Glomerular endothelial cell (primary cell): ENCODE results near the gene INSM1. TPM values are rescaled to one million over a fixed set of nuclear protein-coding genes. Genes with fewer than 3 reads are reported as not detected.

Experiments used
- DNase-seq: peaks from one replicate; pipeline ENCODE4 v3.0.0-alpha.2; 2011; ENCODE audit warnings: low read depth, low spot score; ENCODE audit errors: extremely low read depth
- total RNA-seq: library from RNA; depleted of rRNA; stranded (reverse); fragments of >200 nt; gene quantifications from 2 replicates; pipeline ENCODE4 v1.2.3, GENCODE V29; 2015

The INSM1 gene
- total RNA-seq, 1 donor from 2014 or later = not detected

DNA sequence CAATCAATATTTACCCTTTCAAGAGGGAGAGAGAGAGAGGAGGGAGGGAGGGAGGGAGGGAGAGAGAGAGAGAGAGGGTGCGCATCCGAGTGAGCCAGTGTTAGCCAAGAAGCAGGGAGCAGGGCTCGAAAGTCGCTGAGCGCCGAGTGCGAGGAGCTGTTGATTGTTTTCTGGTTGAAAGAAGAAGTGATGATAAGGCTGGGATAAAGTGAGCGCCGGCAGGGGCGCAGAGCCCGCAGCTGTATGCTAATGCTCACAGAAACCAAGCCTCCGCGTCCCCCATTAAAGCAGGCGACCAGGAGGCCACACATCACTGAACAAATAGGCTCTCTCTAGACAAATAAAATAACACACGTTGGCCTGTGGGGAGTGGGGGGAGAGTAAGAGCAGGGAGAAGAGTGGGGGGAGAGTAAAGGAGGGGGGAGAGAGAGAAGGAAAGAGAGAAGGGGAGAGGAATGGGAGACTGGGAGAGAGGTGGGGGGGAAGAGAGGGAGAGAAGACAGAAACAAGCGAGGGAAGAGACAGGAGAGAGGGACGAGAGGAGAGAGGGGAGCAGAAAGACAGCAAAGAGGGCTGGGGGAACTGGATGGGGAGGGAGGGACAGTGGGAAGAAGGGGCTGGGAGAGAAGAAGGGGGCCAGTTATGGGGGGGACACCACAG is 5.0 kb upstream of the INSM1 start:
- no peak for DNase-seq

DNA sequence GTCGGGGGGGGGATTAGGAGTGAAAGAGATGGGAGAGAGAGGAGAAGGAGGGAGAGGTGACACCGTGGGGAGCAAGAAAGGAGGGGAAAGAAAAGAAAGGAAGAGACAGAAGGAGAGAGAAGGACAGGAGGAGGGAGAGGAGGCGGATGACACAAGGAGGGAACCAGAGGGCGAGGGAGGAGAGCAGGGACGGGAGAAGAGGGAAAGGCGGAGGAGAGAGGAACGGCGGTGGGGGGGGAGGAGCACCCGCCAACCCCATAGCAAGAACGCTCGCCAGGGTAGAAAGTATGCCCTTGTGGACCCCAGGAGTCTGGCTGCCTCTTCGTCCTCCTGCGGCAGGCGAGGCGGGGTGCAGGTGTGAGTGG is 4.5 kb upstream of the INSM1 start:
- DNase-seq = no peak

DNA sequence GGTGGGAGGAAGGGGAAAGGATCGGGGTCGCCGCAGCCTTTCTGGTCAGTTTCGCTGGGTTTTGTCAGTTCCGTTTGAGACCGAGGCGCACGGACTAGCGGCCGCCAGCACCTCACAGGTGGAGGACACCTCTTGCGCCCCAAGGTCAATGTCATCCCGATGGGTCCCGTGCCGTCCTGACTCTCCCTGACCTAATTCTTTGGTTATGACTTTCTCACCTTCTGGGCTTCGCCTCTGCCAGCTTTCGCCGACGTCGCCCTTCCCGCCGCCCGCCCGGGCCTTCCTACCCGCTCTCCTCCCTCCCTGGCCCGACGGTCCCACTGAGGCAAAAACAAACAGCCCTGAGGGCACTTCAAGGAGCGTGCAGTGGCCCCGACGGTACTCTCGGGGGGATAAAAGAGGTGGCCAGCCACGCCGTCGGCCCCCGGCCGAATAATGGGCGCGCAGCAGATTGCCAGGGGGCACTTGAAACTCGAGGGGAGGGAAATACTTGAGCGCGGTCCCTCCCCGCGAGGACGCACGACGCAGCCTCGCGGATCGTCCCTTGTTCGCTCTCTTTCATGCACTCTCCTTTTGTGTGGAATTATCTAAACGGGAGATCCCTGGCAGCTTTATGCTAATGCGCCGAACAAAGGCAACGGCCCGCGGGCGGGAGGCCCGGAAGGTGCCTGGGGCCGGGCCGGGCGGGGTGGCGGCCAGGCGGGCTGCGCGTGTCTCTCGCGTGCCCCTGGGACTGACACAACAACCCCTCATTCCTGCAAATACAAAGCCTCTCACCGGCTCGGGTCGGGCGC is 3.9 kb upstream of the INSM1 start:
- DNase-seq = no peak

DNA sequence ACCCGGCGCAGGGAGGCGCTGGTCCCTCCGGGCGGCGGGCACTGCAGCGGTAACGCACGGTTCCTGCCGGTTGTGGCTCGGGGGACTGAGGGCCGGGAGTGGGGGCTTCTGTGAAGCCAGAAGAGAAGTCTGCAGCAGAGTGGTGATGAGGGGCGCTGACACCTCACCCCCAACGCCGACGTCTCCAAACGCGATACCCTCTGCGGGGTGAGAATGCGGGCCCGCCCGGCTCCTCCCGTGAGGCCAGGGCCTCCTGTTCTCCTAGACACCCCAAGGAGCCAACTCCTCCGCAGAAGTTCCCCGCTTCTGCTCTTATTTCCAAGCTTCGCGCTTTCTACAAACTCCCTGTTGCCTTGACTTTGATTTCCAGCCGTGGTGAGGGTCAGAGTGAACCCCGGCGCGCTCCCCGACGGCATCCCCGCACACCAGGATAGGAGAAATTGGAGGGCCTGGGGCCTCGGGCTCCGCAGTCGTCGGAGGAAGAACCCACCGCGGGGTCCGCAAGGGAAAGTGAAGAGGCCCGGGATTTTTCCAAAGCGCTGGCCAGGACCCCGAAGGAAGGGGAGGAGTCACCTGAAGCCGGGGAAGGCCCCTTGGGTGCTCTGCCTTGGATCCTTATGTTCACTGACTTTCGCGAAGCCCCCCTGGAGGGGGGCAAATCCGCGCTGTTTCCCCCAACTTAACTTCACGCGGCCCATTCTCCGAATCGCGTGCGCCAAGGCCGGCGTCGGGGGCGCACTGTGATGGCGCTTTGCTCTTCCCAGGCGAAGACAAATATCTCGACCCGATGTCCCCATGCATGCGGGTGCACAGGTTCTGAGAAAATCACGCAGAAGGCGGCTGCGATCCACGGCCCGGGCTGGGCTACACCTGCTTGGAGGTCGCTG is 3.1 kb upstream of the INSM1 start:
- DNase-seq = no peak

DNA sequence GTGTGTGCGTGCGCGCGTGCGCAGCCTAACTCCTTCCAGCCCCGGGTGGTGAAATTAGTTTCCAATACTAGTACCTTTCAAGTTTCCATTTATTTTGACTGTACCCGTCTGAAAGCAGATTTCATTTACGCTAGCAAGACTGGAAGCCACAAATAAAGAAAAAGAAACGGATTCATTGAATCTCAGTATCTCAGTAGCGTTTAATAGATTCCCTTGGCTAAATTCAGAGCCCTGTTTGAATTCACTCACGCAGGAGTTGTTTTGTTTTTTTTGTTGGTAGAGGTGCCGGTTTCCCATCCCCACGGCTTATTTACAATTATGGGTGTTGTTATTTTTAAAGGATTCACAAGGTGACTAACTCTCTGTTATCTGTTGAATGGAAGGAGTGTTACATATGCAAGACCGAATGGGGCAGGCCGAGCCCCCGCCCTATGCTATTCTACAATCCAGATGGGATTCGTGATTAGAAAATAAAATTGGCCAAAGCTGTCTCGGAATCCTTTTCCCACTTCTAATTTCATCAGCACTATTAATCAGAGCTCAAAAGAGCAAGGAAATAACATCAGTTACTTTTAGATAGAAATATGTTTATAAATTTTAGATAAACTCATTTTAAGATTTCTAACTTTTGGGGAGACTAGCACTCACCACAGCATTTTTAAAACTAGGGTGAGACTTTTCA is 2.3 kb upstream of the INSM1 start:
- DNase-seq = no peak

DNA sequence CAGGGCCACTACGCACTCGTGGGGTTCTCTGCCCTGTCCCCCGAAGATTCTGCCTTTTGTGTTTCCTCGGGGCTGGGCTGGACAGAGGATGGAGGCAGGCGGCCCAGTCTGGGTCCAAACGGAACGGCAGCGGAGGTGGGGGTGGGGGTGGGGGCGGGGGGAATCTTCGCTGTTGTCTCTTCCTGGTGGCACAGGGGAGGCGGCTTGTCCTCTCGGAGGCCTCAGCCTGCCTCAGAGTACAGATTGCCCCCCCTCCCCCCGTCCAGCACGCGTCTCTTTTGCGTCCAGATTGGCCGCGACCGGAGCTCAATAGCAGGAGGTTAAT is 1.4 kb upstream of the INSM1 start:
- no peak for DNase-seq

DNA sequence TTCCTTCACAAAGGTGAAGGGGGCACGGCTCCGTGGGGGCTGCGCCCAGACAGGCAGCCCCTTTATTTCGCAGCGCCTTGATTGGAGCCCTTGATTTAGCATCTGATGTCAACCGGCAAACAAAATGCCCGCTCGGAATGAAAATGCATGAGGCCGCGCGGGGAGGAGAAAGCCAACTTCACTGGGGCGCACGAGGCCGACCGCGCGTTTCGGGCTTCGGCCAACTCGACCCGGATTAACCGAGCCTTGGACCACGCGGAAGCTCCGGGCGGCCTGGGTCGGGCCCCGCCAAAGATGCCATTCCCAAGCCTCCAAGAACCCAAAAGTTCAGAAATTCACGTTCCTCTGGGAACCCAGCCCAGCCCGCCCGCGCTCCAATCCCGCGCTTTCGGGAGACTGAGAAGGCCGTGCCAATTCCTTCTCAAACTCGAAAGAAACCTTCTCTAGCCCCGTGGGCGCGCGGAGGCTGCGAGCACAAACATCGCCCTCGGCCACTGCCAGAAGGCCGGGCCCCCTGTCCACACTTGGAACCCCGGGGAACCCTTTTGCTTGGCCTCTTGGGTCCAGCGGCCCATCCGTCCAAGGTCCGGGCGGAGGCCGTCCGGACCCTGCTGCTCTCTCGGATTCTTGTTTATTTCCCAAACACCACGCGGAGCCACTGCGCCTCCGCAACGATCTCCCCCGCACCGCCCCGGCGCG is 879 bp upstream of the INSM1 start:
- no peak for DNase-seq

DNA sequence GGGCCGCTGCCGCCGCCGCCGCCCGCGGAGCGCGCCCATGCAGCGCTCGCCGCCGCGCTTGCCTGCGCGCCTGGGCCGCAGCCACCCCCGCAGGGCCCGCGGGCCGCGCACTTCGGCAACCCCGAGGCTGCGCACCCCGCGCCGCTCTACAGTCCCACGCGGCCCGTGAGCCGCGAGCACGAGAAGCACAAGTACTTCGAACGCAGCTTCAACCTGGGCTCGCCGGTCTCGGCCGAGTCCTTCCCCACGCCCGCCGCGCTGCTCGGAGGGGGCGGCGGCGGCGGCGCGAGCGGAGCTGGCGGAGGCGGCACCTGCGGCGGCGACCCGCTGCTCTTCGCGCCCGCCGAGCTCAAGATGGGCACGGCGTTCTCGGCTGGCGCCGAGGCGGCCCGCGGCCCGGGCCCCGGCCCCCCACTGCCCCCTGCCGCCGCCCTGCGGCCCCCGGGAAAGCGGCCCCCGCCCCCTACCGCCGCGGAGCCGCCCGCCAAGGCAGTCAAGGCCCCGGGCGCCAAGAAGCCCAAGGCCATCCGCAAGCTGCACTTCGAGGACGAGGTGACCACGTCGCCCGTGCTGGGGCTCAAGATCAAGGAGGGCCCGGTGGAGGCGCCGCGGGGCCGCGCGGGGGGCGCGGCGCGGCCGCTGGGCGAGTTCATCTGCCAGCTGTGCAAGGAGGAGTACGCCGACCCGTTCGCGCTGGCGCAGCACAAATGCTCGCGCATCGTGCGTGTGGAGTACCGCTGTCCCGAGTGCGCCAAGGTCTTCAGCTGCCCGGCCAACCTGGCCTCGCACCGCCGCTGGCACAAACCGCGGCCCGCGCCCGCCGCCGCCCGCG is 730 bp downstream of the INSM1 start:
- no peak for DNase-seq

DNA sequence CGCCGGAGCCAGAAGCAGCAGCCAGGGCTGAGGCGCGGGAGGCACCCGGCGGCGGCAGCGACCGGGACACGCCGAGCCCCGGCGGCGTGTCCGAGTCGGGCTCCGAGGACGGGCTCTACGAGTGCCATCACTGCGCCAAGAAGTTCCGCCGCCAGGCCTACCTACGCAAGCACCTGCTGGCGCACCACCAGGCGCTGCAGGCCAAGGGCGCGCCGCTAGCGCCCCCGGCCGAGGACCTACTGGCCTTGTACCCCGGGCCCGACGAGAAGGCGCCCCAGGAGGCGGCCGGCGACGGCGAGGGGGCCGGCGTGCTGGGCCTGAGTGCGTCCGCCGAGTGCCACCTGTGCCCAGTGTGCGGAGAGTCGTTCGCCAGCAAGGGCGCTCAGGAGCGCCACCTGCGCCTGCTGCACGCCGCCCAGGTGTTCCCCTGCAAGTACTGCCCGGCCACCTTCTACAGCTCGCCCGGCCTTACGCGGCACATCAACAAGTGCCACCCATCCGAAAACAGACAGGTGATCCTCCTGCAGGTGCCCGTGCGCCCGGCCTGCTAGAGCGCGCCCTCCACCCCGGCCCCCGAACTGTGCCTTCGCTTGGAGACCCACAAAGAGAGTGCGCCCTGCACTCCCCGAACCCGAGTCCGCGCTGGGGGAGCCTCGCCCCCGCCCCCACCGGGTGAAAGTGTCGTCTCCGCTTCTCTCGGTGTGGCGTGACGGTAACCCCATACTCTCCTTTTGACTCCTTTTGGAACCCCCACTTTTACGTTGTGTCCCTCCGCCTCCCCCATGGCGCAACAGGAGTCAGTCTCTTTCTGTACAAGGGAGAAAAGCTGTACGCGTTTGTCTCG is 1.6 kb downstream of the INSM1 start:
- no peak for DNase-seq

DNA sequence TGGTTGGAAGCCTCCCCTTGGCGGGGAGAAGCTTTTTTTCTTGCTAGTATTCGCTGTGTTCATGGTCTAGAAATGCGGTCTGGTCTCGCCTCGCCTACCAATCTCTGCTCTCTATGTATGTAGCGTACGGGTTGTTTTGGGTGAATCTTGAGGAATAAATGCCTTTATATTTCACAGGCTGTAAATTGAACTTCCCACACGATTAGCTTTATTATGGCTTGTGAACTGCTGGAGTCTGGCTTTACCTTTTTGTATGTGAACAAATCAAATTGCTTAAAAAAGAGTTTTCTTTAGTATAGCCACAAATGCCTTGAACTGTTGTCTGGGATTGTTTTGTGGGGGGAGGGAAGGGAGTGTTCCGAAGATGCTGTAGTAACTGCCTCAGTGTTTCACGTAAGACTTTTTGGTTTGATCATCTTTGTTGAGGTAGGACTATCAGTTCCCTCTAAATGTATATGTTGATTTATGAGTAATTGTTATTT is 2.2 kb downstream of the INSM1 start:
- no peak for DNase-seq

DNA sequence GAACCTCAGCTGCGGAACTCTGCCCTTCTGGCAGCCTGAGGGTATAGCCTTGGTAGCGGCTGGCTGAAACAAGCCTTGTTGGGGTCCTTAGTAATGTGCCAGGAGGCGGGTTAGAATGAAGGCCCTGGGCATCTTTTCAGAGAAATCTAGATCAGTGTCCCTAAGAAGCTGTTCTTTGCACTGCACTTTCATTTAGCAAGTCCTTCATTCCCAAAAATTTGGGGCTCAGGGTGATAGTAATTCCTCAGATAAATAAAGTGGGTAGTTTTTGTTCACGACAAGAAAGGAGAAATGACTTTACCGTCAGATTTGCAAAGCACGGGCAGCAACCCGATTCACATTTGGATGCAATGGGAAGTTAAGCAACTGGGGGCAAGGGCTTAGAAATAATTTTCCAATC is 3.2 kb downstream of the INSM1 start:
- no peak for DNase-seq

DNA sequence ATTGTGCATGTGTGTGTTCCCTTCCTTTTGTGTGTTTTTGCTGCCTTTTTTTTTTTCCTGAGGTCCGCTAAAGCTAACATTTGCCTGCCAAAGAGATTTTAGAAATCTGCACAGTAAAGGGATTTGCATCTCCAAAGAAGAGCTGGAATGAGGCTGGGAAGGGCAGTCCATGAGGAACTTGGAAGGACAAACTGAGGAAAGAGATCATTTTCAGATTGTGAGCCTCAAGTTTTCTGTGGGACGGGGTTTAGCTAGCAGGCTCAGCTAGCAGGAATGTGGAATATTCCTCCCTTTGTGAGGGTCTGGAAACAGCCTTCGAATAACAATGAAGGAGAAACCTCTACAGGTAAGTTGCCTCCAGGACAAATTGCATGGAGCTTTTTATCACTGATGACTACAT is 3.8 kb downstream of the INSM1 start:
- no peak for DNase-seq

DNA sequence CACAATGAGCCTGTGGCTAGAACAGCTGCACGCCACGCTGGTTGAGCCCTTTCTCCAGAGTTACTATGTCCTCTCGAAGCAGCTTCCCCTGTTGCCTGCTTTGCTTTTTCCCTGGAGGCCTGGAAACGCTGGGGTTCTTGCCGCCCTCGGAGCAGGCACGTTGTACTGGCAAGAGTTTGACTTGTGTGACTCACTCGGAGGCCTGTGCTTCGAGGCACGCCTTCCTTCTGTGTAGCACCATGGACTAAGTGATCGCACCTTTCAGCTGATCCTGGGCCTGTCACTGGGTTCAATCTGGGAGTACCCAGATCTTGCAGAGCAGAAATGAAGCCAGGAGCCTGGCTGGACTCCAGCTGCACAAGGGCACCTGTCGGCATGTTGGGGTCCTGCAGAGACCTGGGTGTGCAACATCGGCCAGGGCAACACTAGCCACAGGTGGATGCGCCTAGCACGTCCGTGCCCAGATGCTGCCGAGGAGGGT is 5.2 kb downstream of the INSM1 start:
- no peak for DNase-seq

DNA sequence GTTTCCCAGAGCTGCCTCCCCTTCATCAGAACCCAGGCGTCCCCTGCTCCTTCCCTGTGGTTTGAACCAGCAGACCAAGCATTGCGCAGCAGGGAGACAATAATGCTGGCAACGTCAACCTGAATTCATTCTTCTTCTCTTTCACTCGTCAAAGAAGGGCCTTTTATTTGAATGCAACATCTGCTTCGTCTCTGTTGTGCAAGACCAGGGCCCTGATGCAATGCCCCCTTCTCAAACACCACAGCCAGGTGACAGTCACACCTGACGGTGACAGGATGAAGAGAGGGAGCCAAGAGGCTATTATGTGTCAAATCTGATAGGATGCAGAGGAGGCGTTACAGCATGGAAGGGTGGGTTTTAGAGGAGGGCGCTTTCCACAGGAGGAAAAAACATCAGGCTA is 8.0 kb downstream of the INSM1 start:
- DNase-seq = no peak

DNA sequence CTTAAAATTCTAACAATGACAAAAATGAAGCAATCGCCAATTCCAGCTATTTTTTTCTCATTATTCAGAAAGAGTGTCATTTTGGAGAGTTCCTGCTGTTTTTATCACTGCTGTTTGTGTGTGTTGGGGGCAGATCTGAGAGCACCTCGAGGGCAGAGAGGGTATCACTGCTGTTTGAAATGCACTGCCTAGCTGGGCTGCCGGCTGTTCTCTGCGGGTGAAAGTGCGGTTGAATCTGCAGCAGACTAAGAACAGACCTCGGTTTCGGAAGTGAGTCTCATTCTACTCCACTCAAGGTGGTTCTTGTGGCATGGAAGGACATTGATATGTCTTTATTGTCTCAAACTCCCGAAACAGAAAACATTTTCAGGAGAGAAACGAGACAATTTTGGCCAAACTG is 18.3 kb downstream of the INSM1 start:
- DNase-seq = no peak

DNA sequence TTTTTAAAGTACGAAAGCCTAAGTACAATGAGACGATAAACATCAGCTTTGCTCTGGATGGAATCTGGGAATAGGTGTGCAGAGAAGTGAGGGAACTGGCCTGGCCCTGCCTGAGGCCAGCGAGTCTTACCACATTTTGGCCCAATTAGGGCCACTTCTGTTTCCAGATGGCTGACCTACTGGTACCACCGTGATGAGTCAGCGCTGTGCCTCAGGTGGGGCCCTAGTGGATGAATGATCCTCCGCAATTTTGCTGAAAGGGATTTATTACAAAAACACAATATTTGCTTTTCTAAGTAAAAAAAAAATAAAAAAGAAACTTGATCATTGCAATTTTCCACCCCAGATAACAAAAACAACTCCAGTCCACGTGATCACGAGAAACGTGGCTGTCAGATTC is 22.5 kb downstream of the INSM1 start:
- DNase-seq = no peak

DNA sequence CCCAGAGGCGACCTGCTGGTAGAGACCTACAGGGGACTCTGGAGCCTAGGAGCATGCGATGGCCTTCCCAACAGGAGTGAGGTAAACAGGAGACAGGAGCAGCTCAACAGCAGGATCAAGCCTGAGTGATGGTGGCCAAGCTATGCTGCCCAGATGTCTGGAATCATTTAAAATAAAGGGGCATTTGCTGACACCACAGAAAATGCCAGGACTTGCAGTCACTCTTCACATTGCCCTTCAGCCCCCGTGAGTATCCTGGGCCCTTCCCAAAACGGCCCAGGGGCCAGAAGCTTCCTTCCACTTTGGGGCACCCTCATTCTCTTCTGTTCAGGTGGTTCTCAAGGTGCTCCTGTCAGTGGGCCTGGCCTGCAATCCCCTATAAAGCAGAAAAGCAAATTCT is 23.2 kb downstream of the INSM1 start:
- no peak for DNase-seq

DNA sequence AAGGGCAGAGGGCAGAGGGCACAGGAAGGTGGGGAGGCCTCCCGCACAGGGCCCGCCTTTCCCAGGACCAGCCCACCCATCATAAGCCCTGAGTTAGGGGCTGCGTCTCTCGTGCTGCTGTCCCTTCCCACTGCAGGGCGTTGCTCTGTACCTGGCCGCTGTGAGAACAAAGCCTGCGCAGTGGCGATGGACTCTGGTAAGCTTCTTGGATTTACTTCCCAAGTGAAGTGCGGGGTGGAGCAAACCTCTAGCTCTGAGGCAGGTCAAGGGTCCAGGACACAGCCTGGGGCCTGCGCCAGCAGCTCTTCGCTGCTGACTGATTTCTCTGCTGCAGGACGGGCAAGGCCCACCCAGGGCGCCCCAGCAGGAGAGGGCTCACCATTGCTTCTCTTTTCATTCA is 23.9 kb downstream of the INSM1 start:
- DNase-seq = no peak
